GM12874 (cell line): ENCODE results near the gene KCNK17.

Experiments
- CTCF ChIP-seq: IDR thresholded peaks from 2 replicates; pipeline ENCODE4 v1.5.1; 2011; ENCODE audit warnings: low read depth, mild to moderate bottlenecking, control low read depth, low read length, moderate library complexity; ENCODE audit not compliant: insufficient read depth

The KCNK17 gene

GRCh38 chr6:39274903-39275302 is 39.3 kb downstream of the KCNK17 start:
- no peak for TF ChIP-seq CTCF

GRCh38 chr6:39274471-39274870 is 39.7 kb downstream of the KCNK17 start:
- TF ChIP-seq CTCF, result no peak

DNA sequence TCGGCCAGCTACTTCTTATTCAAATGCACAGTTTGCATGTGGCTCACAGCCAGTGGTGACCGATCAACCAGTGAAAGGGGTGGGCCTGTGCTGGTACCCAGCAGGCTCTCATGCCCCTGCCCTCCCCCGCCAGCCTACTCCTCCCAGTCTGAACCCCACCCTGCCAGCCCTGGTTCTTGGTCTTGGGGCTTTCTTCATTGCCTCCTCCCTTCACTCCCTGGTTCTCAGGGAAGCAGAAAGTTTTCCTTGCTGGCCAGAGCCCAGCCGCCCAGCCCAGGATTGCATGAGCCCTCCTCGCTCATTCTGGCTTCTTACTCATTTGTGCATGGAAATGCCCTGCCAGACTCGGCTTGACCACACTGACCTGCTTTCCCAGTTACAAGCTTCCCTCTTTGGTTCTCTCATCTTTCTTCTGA is 40.8 kb downstream of the KCNK17 start:
- TF ChIP-seq CTCF, result no peak

DNA sequence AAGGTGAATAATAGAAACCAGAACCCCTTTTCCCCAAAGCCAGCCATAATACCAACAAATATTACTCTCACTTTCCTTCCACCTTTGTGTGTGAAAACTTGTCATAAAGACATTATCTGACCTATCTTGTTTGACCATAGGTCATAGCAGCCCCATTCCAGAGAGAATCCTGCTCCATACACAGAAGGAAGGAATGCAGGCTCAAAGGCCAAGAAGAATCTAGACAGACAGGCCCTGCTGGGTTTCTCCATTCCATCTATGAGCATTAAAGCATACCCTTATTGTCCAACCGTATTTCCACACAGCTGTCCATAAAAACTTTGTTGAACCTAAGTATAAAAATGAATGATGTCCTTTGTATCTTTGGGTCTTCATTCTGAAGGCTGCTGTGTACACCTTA is 44.3 kb downstream of the KCNK17 start:
- TF ChIP-seq CTCF, result no peak

DNA sequence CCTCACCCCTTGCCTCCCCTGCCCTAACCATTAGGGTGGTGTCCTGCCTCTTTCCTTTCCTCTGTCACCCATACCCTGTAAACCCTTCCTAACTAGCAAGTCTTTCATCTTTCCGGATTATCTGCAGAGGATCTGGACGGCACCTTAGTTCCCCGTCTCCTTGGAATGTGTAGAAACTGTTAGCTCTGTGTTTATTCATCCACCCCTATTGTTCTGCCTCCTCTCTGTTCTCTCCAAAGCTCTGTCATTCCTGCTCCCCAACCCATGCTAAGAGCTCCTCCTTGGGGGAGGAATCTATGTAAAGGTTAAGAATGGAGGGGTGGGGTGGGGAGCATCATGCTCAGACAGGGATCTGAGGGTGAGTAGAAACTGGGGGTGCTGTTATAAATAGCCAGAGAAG is 45.5 kb downstream of the KCNK17 start:
- no peak for TF ChIP-seq CTCF

GRCh38 chr6:39268171-39268570 is 46.0 kb downstream of the KCNK17 start:
- no peak for TF ChIP-seq CTCF

- no peak for TF ChIP-seq CTCF
Observed at GRCh38 chr6:39266782-39267355, 47.4 kb downstream of the KCNK17 start.

DNA sequence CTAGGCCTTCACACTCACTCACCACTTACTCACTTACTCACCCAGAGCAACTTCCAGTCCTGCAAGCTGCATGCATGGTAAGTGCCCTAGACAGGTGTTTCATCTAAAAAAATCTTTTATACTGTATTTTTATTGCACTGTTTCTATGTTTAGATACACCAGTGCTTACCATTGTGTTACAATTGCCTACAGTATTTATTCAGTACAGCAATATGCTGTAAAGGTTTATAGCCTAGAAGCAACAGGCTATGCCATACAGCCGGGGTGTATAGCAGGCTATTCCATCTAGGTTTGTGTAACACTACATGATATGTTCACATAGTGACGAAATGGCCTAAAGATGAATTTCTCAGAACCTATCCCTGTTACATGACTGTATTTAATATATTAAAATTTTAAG is 47.8 kb downstream of the KCNK17 start:
- TF ChIP-seq CTCF, result no peak
